GM12874 (cell line): ENCODE results near the gene ZBTB4.
"Not testable (repeated sequence)": the region's sequence is repeated elsewhere in the genome, so short reads cannot be mapped to it uniquely, and the experiment has no call there.

Experiments
- TF ChIP-seq, protein P1 (sequence below): IDR thresholded peaks from 2 replicates; pipeline ENCODE4 v1.5.1; 2011; ENCODE audit warnings: low read depth, mild to moderate bottlenecking, control low read depth, low read length, moderate library complexity; ENCODE audit not compliant: insufficient read depth

ZBTB4 gene

DNA sequence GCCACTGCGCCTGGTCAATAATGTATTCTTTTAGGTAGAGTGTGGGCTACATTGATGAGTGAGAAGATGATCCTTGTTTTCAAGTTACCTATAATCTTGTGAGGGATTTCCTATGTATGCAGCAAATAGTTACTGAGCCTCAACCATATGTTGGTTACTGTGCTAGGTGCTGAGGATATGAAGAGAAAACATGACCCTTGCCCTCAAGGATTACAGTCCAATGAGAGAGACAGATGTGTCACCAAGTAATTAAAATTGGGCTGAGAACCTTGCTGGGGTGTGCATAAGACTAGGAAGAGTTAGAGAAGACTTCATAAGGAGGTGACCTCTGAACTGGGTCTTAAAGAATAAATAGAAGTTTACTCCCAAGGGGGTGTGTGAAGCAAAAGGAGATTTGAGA is 12.2 kb upstream of the ZBTB4 start:
- TF ChIP-seq, protein P1, sequence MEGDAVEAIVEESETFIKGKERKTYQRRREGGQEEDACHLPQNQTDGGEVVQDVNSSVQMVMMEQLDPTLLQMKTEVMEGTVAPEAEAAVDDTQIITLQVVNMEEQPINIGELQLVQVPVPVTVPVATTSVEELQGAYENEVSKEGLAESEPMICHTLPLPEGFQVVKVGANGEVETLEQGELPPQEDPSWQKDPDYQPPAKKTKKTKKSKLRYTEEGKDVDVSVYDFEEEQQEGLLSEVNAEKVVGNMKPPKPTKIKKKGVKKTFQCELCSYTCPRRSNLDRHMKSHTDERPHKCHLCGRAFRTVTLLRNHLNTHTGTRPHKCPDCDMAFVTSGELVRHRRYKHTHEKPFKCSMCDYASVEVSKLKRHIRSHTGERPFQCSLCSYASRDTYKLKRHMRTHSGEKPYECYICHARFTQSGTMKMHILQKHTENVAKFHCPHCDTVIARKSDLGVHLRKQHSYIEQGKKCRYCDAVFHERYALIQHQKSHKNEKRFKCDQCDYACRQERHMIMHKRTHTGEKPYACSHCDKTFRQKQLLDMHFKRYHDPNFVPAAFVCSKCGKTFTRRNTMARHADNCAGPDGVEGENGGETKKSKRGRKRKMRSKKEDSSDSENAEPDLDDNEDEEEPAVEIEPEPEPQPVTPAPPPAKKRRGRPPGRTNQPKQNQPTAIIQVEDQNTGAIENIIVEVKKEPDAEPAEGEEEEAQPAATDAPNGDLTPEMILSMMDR: no peak

DNA sequence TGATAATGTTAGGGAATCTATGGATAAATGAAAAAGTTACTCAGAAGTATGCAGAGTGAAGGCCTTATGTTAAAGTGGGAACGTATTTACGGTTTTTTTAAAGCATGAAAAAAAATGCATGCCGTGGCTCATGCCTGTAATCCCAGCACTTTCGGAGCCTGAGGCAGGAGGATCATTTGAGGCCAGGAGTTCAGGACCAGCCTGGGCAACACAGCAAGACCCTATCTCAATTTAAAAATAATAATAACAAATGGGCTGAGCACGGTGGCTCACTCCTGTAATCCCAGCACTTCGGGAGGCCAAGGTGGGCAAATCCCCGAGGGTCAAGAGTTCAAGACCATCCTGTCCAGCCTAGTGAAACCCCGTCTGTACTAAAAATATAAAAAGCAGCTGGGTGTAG is 10.7 kb upstream of the ZBTB4 start:
- TF ChIP-seq, protein P1: no peak

DNA sequence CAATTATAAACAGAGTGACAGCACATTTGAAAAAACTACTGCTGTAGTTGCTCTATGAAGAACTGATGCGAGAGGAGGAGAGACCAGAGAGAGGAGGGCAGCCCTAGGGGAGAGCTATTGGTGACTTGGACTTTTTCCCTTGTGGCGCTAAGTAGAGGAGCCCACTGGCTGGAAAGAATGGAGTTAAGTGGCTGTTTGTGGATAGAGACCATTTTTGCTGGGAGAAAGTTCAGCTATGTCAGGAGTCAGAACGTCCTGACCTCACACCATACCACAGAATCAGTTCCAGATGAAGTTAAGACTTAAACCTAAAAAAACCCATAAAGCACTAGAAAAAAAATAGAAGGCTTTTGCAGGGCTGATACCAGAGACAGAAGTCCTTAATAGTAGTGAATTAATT is 6.8 kb upstream of the ZBTB4 start:
- TF ChIP-seq, protein P1: no peak

DNA sequence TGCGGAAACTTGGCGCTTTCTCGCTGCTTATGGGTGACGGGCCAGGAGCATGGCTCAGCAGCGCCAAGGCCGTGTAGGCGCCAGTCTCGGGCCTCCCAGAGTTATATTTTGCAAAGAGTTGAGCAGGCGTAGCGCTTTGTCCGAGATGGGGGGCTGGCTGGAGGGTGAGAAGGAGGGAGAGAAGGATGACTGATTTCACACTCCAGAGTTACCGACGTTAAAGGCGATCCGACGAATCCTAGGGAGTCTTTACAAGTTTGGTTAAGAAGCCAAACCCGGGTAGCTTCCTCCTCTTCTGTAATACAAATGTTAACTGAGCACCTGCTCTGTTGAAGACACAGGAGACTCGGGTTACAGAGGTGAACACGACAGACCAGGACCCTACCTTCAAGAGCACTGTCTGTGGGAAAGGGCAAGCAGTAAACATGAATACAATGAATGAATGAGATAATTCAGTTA is 5.5 kb upstream of the ZBTB4 start:
- TF ChIP-seq, protein P1: 0 out of 2 replicates have a peak, but pooled peaks have one; percentile 2

DNA sequence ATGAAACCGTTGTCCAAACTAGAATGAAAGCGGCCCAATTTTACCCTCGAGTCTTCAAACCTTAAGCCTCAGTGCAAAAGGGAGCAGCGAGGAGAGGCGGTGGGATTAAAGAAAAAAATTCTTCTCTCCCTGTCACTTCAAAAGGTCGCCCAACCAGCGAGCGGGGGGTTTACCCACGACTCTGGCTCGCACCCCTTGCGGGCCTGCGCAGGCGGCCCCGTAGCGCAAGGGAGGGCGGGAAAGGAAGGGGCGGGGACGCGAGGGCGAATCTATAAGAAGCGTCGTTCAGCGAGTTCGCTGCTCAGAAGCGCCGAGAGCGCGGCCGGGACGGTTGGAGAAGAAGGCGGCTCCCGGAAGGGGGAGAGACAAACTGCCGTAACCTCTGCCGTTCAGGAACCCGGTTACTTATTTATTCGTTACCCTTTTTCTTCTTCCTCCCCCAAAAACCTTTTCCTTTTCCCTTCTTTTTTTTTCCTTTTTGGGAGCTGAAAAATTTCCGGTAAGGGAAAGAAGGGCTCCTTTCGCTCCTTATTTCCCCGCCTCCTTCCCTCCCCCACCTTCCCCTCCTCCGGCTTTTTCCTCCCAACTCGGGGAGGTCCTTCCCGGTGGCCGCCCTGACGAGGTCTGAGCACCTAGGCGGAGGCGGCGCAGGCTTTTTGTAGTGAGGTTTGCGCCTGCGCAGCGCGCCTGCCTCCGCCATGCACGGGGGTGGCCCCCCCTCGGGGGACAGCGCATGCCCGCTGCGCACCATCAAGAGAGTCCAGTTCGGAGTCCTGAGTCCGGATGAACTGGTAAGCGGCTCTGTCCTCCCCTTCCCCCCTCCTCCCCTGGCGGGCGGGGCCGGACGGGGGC is 4.9 kb upstream of the ZBTB4 start, which contains the start of gene POLR2A:
POLR2A (plus strand) TSS at position 300 of the 852 bp plus-strand sequence.
- TF ChIP-seq, protein P1: no peak

DNA sequence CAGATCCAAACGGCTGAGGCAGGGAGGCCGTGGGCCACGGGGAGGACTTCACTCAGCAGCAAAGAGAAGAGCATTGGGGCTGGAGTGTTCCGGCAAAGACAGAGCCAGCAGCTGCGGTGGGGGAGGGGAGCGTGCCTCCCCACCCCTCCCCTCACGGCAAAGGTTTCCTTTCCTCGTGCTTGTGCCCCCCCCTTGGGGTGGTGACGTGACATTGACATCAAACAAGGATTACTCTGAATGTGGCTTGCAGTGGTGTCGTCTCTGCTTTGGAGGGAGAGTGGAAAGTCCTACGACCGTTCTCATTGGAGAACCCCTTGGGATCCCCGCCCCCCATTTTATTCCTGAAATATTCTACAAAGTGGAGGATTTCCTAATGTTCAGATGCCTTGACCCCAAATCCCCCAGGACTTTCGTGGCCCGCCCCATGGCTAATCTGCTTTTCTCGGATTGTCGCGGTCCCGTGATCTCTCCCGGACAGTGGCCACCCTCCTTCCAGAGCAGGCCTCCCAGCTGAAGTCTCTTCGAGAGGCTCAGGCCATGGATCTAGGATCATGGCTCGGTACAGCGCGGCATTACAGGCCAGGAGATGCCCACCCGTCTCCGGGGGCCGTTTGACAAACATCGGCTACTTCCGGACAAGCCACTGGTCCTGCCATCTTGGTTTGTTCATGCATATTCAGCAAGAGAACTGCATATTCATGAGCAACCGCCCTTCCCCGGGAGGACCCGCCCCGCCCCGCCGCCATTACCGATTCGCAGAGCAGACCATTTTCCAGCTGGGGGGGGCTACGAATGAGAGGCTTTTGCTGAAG is 4.0 kb upstream of the ZBTB4 start:
- TF ChIP-seq, protein P1: no peak

DNA sequence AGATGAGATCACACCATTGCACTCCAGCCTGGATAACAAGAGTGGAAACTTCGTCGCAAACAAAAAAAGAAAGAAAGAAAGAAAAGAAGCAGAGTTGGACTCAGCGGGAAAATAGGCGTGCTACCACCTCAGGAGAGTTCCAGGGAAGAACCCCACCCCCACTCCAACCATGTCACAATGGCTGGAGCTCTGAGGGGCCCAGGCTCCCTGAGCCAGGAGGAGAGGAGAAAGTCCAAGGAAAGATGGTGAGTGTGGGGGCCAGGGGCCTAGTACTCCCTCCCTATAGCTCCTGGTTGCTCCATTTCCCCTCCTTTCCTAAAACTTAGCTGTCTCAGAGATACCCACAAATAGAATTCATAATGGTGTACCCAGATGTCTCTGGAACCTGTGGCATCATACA is 1.8 kb upstream of the ZBTB4 start, which contains the start of gene SLC35G6:
SLC35G6 (plus strand) TSS at position 172 of the 400 bp plus-strand sequence; CDS start at position 243, 71 bp downstream.
- TF ChIP-seq, protein P1: not testable (repeated sequence)
